Dedifferentiated amniotic fluid mesenchymal stem cell (primary cell): ENCODE results near the gene MAZ.

Experiments used
- DNase-seq: peaks from one replicate; pipeline ENCODE4 v3.0.0-alpha.2; 2016; ENCODE audit errors: extremely low spot score

Gene MAZ

GRCh38 chr16:29857133-29857760 is 50.9 kb downstream of the MAZ start:
- peak; percentile 26 for DNase-seq

DNA sequence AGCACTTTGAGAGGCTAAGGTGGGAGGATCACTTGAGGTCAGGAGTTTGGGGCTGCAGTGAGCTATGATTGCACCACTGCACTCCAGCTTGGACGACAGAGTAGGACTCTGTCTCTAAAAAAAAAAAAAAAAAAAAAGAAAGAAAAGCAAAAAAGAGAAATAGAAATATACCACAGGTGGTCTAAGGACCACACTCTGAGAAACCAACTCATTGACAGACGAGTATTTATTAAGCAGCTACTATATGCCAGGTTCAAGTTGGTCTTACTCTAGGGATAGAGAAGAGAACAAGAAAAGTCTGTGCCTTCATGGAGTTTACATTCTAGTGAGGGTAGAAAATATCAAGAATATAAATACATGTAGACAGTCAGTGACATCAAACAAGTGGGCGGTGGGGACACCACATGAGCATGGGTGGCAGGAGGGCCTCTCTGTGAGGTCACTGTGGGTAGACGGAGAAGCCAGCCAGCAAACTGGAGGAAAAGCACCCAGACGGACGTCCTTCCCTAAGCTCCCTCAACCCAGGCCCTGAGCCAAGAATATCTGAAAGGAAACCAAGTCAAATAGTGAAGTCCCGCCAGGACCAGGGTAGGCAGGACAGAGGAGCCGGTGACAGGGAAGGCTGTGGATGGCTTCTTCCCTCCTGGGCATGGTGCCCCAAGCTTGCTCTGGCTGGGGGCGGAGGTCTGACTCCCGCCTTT is 52.0 kb downstream of the MAZ start:
- DNase-seq: no peak

- no peak for DNase-seq
These were observed 52.6 kb downstream of the MAZ start for GRCh38 chr16:29858974-29859373.

DNA sequence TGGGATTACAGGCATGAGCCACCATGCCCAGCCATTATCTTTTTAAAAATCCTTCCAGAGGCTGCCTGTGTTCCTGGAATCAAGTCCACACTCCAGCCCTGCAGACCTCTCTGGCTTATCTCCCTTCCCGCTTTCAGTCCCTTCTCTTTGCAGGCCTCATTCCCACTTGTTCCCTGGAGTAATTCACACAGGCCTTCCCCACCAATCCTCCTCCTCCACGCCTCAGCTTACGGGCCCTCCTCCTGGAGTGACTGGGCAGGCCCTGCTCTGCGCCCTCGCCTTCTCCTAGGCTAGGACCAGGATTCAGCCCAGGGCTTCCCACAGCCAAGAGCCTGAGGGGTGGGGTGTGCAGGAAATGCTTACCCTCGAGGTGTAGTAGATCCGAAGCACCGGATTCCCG is 53.9 kb downstream of the MAZ start:
- DNase-seq: no peak
